HepG2 (cell line): ENCODE measurements around the gene UBR7. TPM values are rescaled to one million over a fixed set of nuclear protein-coding genes. Genes with fewer than 3 reads are reported as not detected.

Experiments
- DNMT1 ChIP-seq: sonication (generic); formaldehyde crosslinking; IDR thresholded peaks from 2 replicates; pipeline ENCODE4 v1.5.1; 2020; ENCODE audit warnings: mild to moderate bottlenecking, missing genetic modification reagents
- FOXO1 ChIP-seq: sonication (generic); formaldehyde crosslinking; IDR thresholded peaks from 2 replicates; pipeline ENCODE4 v1.4.0; 2020; ENCODE audit warnings: missing genetic modification reagents
- GPN1 ChIP-seq: sonication (generic); formaldehyde crosslinking; IDR thresholded peaks from 2 replicates; pipeline ENCODE4 v1.5.1; 2020; ENCODE audit warnings: missing genetic modification reagents, borderline replicate concordance
- MLX ChIP-seq: IDR thresholded peaks from 2 replicates; pipeline ENCODE4 v1.6.1; 2016
- MLXIP ChIP-seq: sonication (generic); formaldehyde crosslinking; IDR thresholded peaks from 2 replicates; pipeline ENCODE4 v1.9.0; 2021; ENCODE audit warnings: missing genetic modification reagents, borderline replicate concordance
- NFE2L2 ChIP-seq: fragments of 150-350 bp; IDR thresholded peaks from 2 replicates; pipeline ENCODE4 v1.6.1; 2014; ENCODE audit warnings: low read length
- REST ChIP-seq, 2 experiments: IDR thresholded peaks; 2 replicates each; pipeline ENCODE4 v1.6.1; 2011 to 2012; ENCODE audit warnings: low read length in 2 of 2, borderline replicate concordance in 1 of 2, low read depth in 1 of 2, mild to moderate bottlenecking in 1 of 2, moderate library complexity in 1 of 2
- SMAD9 ChIP-seq: sonication (generic); formaldehyde crosslinking; IDR thresholded peaks from 2 replicates; pipeline ENCODE4 v1.5.1; 2020; ENCODE audit warnings: mild to moderate bottlenecking, missing genetic modification reagents
- STAT5B ChIP-seq: sonication (generic); formaldehyde crosslinking; IDR thresholded peaks from 2 replicates; pipeline ENCODE4 v1.4.0; 2020; ENCODE audit warnings: missing genetic modification reagents
- TARDBP ChIP-seq: sonication (generic); formaldehyde crosslinking; IDR thresholded peaks from 2 replicates; pipeline ENCODE4 v1.8.0; 2022; ENCODE audit warnings: mild to moderate bottlenecking, missing genetic modification reagents
- ZBTB7B ChIP-seq: sonication (generic); formaldehyde crosslinking; IDR thresholded peaks from 2 replicates; pipeline ENCODE4 v1.4.0; 2020; ENCODE audit warnings: missing genetic modification reagents
- ZBTB8A ChIP-seq: sonication (generic); formaldehyde crosslinking; IDR thresholded peaks from 2 replicates; pipeline ENCODE4 v1.4.0; 2020; ENCODE audit warnings: mild to moderate bottlenecking, low read depth, missing genetic modification reagents, borderline replicate concordance
- ZC3H4 ChIP-seq: sonication (generic); formaldehyde crosslinking; IDR thresholded peaks from 2 replicates; pipeline ENCODE4 v1.4.0; 2020; ENCODE audit warnings: missing genetic modification reagents, borderline replicate concordance
- ZFX ChIP-seq: sonication (generic); formaldehyde crosslinking; IDR thresholded peaks from 2 replicates; pipeline ENCODE4 v1.4.0; 2020; ENCODE audit warnings: mild to moderate bottlenecking, low read depth, missing genetic modification reagents, moderate library complexity
- ZMYM3 ChIP-seq: sonication (generic); formaldehyde crosslinking; IDR thresholded peaks from 2 replicates; pipeline ENCODE4 v1.5.1; 2020; ENCODE audit warnings: mild to moderate bottlenecking, missing genetic modification reagents
- ZNF253 ChIP-seq: sonication (generic); formaldehyde crosslinking; IDR thresholded peaks from 2 replicates; pipeline ENCODE4 v1.8.0; 2022; ENCODE audit warnings: mild to moderate bottlenecking, missing genetic modification reagents, borderline replicate concordance
- ZNF567 ChIP-seq: sonication (generic); formaldehyde crosslinking; IDR thresholded peaks from 2 replicates; pipeline ENCODE4 v1.8.1; 2023; ENCODE audit warnings: mild to moderate bottlenecking, missing genetic modification reagents, borderline replicate concordance
- ZNF569 ChIP-seq: sonication (generic); formaldehyde crosslinking; IDR thresholded peaks from 2 replicates; pipeline ENCODE4 v1.5.0; 2020; ENCODE audit warnings: mild to moderate bottlenecking, missing genetic modification reagents, moderate library complexity, borderline replicate concordance
- ZNF589 ChIP-seq: sonication (generic); formaldehyde crosslinking; conservative IDR thresholded peaks from 2 replicates; pipeline ENCODE4 v1.8.0; 2022; ENCODE audit warnings: mild to moderate bottlenecking, moderate library complexity, missing genetic modification reagents
- ZNF713 ChIP-seq: sonication (generic); formaldehyde crosslinking; IDR thresholded peaks from 2 replicates; pipeline ENCODE4 v1.4.0; 2020; ENCODE audit warnings: mild to moderate bottlenecking, missing genetic modification reagents
- ZSCAN29 ChIP-seq: sonication (generic); formaldehyde crosslinking; conservative IDR thresholded peaks from 2 replicates; pipeline ENCODE4 v1.4.0; 2020; ENCODE audit warnings: mild to moderate bottlenecking, missing genetic modification reagents
- polyA plus RNA-seq, 8 experiments: library from polyadenylated mRNA; depleted of rRNA in 3 of 8; stranded (reverse) in 7 of 8; unstranded in 1 of 8; fragments of >200 nt; fragmentation: Illumina TruSeq in 4 of 8; extraction: Trizol in 4 of 8; gene quantifications; 2 replicates each; pipeline versions ENCODE4 v1.2.1 to v1.2.3, GENCODE V29; 2011 to 2016; ENCODE audit warnings: low read depth in 4 of 8, missing spikeins in 1 of 8, mixed read lengths in 1 of 8; ENCODE audit not compliant: insufficient read depth in 1 of 8
- total RNA-seq, 5 experiments: library from RNA; depleted of rRNA; stranded (reverse); fragments of >200 nt; fragmentation: Illumina TruSeq; extraction: Trizol; gene quantifications; 2 replicates each; pipeline ENCODE4 v1.2.3, GENCODE V29; 2016; ENCODE audit warnings: low read depth in 1 of 5
- TF ChIP-seq, protein P1 (sequence below): sonication (generic); formaldehyde crosslinking; IDR thresholded peaks from 2 replicates; pipeline ENCODE4 v1.8.1; 2023; ENCODE audit warnings: mild to moderate bottlenecking, missing genetic modification reagents

Gene UBR7
- total and polyA plus RNA-seq, 2 of the 13 experiments (the other 11 are each of a cell fraction or from before 2014, with no cell fraction given), result 11.0 to 19.7 TPM

DNA sequence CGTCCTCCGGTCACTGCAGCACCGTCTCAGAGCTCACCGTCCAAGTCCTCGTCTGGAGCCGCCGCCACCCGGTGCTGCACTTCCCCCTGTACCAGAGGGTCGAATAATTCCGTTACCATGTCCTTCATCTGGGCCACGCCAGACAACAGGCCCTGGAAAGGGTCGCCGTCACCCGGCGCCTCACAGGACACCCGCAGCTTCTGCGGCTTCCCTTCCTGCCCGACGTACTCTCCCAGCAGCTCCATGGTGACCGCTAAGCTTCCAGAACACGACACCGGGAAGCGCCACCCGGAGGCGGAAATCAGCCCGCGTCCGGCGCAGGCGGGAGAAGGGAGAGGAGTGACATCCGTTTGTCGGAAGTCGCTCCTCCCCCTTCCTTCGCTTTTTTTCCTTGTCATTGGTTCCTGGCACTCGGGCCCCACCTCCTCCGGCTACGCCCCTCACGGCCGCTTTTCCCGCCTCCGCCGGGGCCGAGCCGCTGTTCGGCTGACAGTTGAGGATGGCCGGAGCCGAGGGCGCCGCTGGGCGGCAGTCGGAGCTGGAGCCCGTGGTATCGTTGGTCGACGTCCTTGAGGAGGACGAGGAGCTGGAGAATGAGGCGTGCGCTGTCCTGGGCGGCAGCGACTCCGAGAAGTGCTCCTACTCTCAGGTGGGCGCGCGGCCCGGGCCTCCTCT lies at the start of gene UBR7, which contains the start of gene GON7 (continued):
- TF ChIP-seq ZFX (CRISPR knock-in tag) (peak; percentile 92), MLX (CRISPR knock-in tag) (no peak), NFE2L2 (no peak), STAT5B (no peak), ZNF567 (CRISPR knock-in tag) (no peak), ZNF253 (no peak), ZNF569 (no peak), ZC3H4 (CRISPR knock-in tag) (no peak), REST (IDR thresholded peaks at IDR 0.05; ENCODE audit: borderline replicate concordance in 1 of 2, low read depth in 1 of 2, low read length in 2 of 2) (peak in 1 of 2 experiments; percentile 17; a peak in 2 of 4 replicates), SMAD9 (CRISPR knock-in tag) (no peak), ZBTB7B (CRISPR knock-in tag) (no peak), ZBTB8A (CRISPR knock-in tag) (no peak), GPN1 (CRISPR knock-in tag) (no peak), DNMT1 (no peak), ZNF713 (CRISPR knock-in tag) (no peak), TARDBP (CRISPR knock-in tag) (peak; percentile 58; the same call in 1 of the 2 replicates), ZMYM3 (CRISPR knock-in tag) (peak; percentile 18; the same call in 1 of the 2 replicates), ZNF589 (no peak), MLXIP (CRISPR knock-in tag) (no peak), ZSCAN29 (no peak; the same call in 1 of the 2 replicates), FOXO1 (CRISPR knock-in tag) (peak; percentile 14; the same call in 1 of the 2 replicates)
- TF ChIP-seq, protein P1, sequence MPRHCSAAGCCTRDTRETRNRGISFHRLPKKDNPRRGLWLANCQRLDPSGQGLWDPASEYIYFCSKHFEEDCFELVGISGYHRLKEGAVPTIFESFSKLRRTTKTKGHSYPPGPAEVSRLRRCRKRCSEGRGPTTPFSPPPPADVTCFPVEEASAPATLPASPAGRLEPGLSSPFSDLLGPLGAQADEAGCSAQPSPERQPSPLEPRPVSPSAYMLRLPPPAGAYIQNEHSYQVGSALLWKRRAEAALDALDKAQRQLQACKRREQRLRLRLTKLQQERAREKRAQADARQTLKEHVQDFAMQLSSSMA (CRISPR knock-in tag), result no peak; the same call in 1 of the 2 replicates
